Left ventricle myocardium inferior (tissue), 1 donor: ENCODE measurements around the gene NANOS2. TPM values are rescaled to one million over a fixed set of nuclear protein-coding genes. Genes with fewer than 3 reads are reported as not detected.

Source experiments
- DNase-seq: peaks from one replicate; pipeline ENCODE4 v3.0.0-alpha.2; 2020
- H3K27ac ChIP-seq: fragments of 200-600 bp; replicated peaks from 2 replicates; pipeline ENCODE4 v1.8.0; 2021
- H3K27me3 ChIP-seq: fragments of 200-600 bp; 2 replicates; pipeline ENCODE4 v1.8.0; 2021; ENCODE audit warnings: low read depth
- H3K36me3 ChIP-seq: fragments of 200-600 bp; 2 replicates; pipeline ENCODE4 v1.8.0; 2021
- H3K4me1 ChIP-seq: fragments of 200-600 bp; 2 replicates; pipeline ENCODE4 v1.8.0; 2021
- H3K4me3 ChIP-seq: fragments of 200-600 bp; 2 replicates; pipeline ENCODE4 v1.8.0; 2021; ENCODE audit warnings: mild to moderate bottlenecking, moderate library complexity
- H3K9me3 ChIP-seq: fragments of 200-600 bp; replicated peaks from 2 replicates; pipeline ENCODE4 v1.8.0; 2021
- intact Hi-C: fragments of 100-400 bp; cut with micrococcal nuclease; formaldehyde crosslinking; loops from one replicate; pipeline ENCODE4 v1.11.0; 2022
- total RNA-seq: library from RNA; stranded (reverse); fragmentation: NEBNext Ultra II Directional; extraction: Animal tissue kit (Norgen Biotek cat#: 25700); gene quantifications from one replicate; pipeline ENCODE4 v1.2.1, GENCODE V29; 2021
- TF ChIP-seq, protein P1 (sequence below): fragments of 200-600 bp; IDR thresholded peaks from 2 replicates; pipeline ENCODE4 v1.8.0; 2021; ENCODE audit warnings: antibody characterized with exemption, mild to moderate bottlenecking, borderline replicate concordance
- donor health status: DM: no; HTN: yes; CAD: no; lungs with severe emphysema.

The NANOS2 gene
- total RNA-seq, 1 donor from 2014 or later = not detected

- H3K4me1 ChIP-seq = no peaks in the 10 kb centered on the region
- no peak for DNase-seq
- H3K36me3 ChIP-seq = no peaks in the 10 kb centered on the region
- H3K27ac ChIP-seq = no peak overlapping the region
- no peak overlapping the region for H3K4me3 ChIP-seq
- H3K27me3 ChIP-seq = peaks cover 92% of the 10 kb centered on the region
- TF ChIP-seq, protein P1, sequence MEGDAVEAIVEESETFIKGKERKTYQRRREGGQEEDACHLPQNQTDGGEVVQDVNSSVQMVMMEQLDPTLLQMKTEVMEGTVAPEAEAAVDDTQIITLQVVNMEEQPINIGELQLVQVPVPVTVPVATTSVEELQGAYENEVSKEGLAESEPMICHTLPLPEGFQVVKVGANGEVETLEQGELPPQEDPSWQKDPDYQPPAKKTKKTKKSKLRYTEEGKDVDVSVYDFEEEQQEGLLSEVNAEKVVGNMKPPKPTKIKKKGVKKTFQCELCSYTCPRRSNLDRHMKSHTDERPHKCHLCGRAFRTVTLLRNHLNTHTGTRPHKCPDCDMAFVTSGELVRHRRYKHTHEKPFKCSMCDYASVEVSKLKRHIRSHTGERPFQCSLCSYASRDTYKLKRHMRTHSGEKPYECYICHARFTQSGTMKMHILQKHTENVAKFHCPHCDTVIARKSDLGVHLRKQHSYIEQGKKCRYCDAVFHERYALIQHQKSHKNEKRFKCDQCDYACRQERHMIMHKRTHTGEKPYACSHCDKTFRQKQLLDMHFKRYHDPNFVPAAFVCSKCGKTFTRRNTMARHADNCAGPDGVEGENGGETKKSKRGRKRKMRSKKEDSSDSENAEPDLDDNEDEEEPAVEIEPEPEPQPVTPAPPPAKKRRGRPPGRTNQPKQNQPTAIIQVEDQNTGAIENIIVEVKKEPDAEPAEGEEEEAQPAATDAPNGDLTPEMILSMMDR = no peak
- no peaks in the 10 kb centered on the region for H3K9me3 ChIP-seq
- intact Hi-C loops = no loop called here
These were observed 20.7 kb upstream of the NANOS2 start for GRCh38 chr19:45935267-45935666.

GRCh38 chr19:45934551-45935230 is 20.1 kb upstream of the NANOS2 start:
- TF ChIP-seq, protein P1 = no peak
- DNase-seq = no peak
- intact Hi-C loops = no loop called here
- Histone ChIP-seq H3K4me1 (no peaks in the 10 kb centered on the region), H3K27ac (no peak overlapping the region), H3K4me3 (no peak overlapping the region), H3K27me3 (peaks cover 91% of the 10 kb centered on the region), H3K36me3 (no peaks in the 10 kb centered on the region), H3K9me3 (no peaks in the 10 kb centered on the region)

- H3K36me3 ChIP-seq = no peaks in the 10 kb centered on the region
- H3K9me3 ChIP-seq = no peaks in the 10 kb centered on the region
- H3K27ac ChIP-seq = no peak overlapping the region
- DNase-seq = no peak
- peaks cover 81% of the 10 kb centered on the region for H3K27me3 ChIP-seq
- no peak overlapping the region for H3K4me3 ChIP-seq
- TF ChIP-seq, protein P1 = no peak
- intact Hi-C loops = no loop called here
- H3K4me1 ChIP-seq = no peaks in the 10 kb centered on the region
These were observed 19.2 kb upstream of the NANOS2 start for GRCh38 chr19:45933759-45934158.

DNA sequence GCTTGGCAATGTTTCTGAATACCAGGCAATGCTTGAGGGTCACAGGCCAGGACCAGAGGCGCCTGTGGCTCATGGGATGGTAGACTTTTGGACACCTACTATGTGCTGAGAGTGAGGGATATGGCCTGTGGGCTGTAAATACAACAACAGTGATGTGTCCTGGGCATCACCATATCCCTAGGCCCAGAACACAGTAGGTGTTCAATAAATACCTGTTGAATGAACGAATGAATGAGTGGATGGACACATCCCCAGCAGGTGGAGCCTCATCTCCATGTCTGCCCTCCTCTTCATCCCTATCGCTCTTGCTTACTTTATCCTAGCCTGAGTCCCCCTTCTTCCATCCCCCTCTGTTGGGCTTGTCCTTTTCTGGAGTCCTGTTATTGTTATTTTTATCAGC is 16.5 kb upstream of the NANOS2 start:
- intact Hi-C loops = no loop called here
- H3K27ac ChIP-seq = no peak overlapping the region
- no peak for DNase-seq
- H3K4me1 ChIP-seq = peaks cover 4% of the 10 kb centered on the region
- peaks cover 56% of the 10 kb centered on the region for H3K27me3 ChIP-seq
- no peaks in the 10 kb centered on the region for H3K36me3 ChIP-seq
- TF ChIP-seq, protein P1 = peak; percentile 18
- no peaks in the 10 kb centered on the region for H3K9me3 ChIP-seq
- no peak overlapping the region for H3K4me3 ChIP-seq

- intact Hi-C loops = no loop called here
- TF ChIP-seq, protein P1 = no peak
These were observed 14.7 kb upstream of the NANOS2 start for GRCh38 chr19:45929247-45929646.

More at GRCh38 chr19:45929247-45929646, 14.7 kb upstream of the NANOS2 start:
- no peak overlapping the region for H3K4me3 ChIP-seq
- peaks cover 38% of the 10 kb centered on the region for H3K27me3 ChIP-seq
- no peak overlapping the region for H3K27ac ChIP-seq
- peaks cover 4% of the 10 kb centered on the region for H3K4me1 ChIP-seq
- no peak for DNase-seq
- H3K36me3 ChIP-seq = no peaks in the 10 kb centered on the region
- H3K9me3 ChIP-seq = no peaks in the 10 kb centered on the region
